ENCODE measurements around the gene KCNH1. TPM values are rescaled to one million over a fixed set of nuclear protein-coding genes. Genes with fewer than 3 reads are reported as not detected.

KCNH1 gene
- total and polyA plus RNA-seq, 4 donors, result not detected

GRCh38 chr1:210731597-210731996, 402.4 kb downstream of the KCNH1 start:
- H3K36me3 ChIP-seq (ENCODE audit: control insufficient read depth in 4 of 4, insufficient read depth in 3 of 4, low read depth in 1 of 4, low read length in 3 of 4), result no peaks in the 10 kb centered on the region
- no peaks in the 10 kb centered on the region for H3K27me3 ChIP-seq (ENCODE audit: control insufficient read depth in 4 of 4, insufficient read depth in 4 of 4, low read length in 3 of 4)
- no peak overlapping the region for H3K9ac ChIP-seq (ENCODE audit: low read depth in 1 of 2, low read length in 2 of 2)
- H3K4me1 ChIP-seq (ENCODE audit: control insufficient read depth in 4 of 4, insufficient read depth in 4 of 4, low read length in 3 of 4), result peaks cover 1 to 10% (median 4%) of the 10 kb centered on the region in 4 donors
- no peaks in the 10 kb centered on the region for H3K9me3 ChIP-seq (ENCODE audit: control insufficient read depth in 4 of 4, low read length in 3 of 4)
- no peak overlapping the region for H3K27ac ChIP-seq (ENCODE audit: low read depth in 1 of 2, low read length in 2 of 2)
- no peak for TF ChIP-seq RXRA (IDR thresholded peaks at IDR 0.05)
- TF ChIP-seq MAX (IDR thresholded peaks at IDR 0.05), result no peak
- TF ChIP-seq HNF4G (IDR thresholded peaks at IDR 0.05), result no peak
- TF ChIP-seq CTCF (IDR thresholded peaks at IDR 0.05; ENCODE audit: low read depth, low read length, missing input control), result no peak
- no peak for TF ChIP-seq ZBTB33 (IDR thresholded peaks at IDR 0.05)
- no peak for TF ChIP-seq ATF3 (IDR thresholded peaks at IDR 0.05)
- no peak for TF ChIP-seq YY1 (IDR thresholded peaks at IDR 0.05)
- no peak for TF ChIP-seq NR2F2 (IDR thresholded peaks at IDR 0.05)
- TF ChIP-seq RAD21 (IDR thresholded peaks at IDR 0.05), result no peak
- no peak for TF ChIP-seq FOXA1 (IDR thresholded peaks at IDR 0.05)
- TF ChIP-seq EGR1 (IDR thresholded peaks at IDR 0.05; ENCODE audit: low read depth in 2 of 2), result no peak
- TF ChIP-seq TAF1 (conservative IDR thresholded peaks at IDR 0.05), result no peak
- no peak for TF ChIP-seq JUND (IDR thresholded peaks at IDR 0.05)
- no peak for TF ChIP-seq GABPA (IDR thresholded peaks at IDR 0.05 in 1 of 2, conservative IDR thresholded peaks at IDR 0.05 in 1 of 2)
- no peak for TF ChIP-seq HNF4A (conservative IDR thresholded peaks at IDR 0.05)
- TF ChIP-seq SP1 (IDR thresholded peaks at IDR 0.05), result no peak
- no peak for DNase-seq (ENCODE audit: low spot score)
- WGBS, result 91% methylated on average over 2 of the region's 2 CpGs
- H3K4me3 ChIP-seq (ENCODE audit: low read depth in 1 of 3, low read length in 3 of 3), result no peak overlapping the region

- Histone ChIP-seq H3K9ac (ENCODE audit: low read depth in 1 of 2, low read length in 2 of 2) (no peak overlapping the region), H3K4me1 (ENCODE audit: control insufficient read depth in 4 of 4, insufficient read depth in 4 of 4, low read length in 3 of 4) (peaks cover 1 to 10% (median 4%) of the 10 kb centered on the region in 4 donors), H3K36me3 (ENCODE audit: control insufficient read depth in 4 of 4, insufficient read depth in 3 of 4, low read depth in 1 of 4, low read length in 3 of 4) (no peaks in the 10 kb centered on the region), H3K9me3 (ENCODE audit: control insufficient read depth in 4 of 4, low read length in 3 of 4) (no peaks in the 10 kb centered on the region), H3K27me3 (ENCODE audit: control insufficient read depth in 4 of 4, insufficient read depth in 4 of 4, low read length in 3 of 4) (no peaks in the 10 kb centered on the region), H3K27ac (ENCODE audit: low read depth in 1 of 2, low read length in 2 of 2) (no peak overlapping the region), H3K4me3 (ENCODE audit: low read depth in 1 of 3, low read length in 3 of 3) (no peak overlapping the region)
- no peak for TF ChIP-seq REST (IDR thresholded peaks at IDR 0.05)
- TF ChIP-seq FOXA1 (IDR thresholded peaks at IDR 0.05), result no peak
- TF ChIP-seq EGR1 (IDR thresholded peaks at IDR 0.05; ENCODE audit: low read depth in 2 of 2), result no peak
- no peak for TF ChIP-seq MAX (IDR thresholded peaks at IDR 0.05)
- no peak for TF ChIP-seq RAD21 (IDR thresholded peaks at IDR 0.05)
- no peak for TF ChIP-seq ZBTB33 (IDR thresholded peaks at IDR 0.05)
- TF ChIP-seq FOXA2 (IDR thresholded peaks at IDR 0.05), result no peak
- no peak for DNase-seq (ENCODE audit: low spot score)
- 93% methylated on average over 2 of the region's 2 CpGs for WGBS
Observed at GRCh38 chr1:210731193-210731592, 402.8 kb downstream of the KCNH1 start.
